Left renal pelvis (tissue), 4 donors: Measurements from ENCODE around the gene TMEM45B. TPM values are rescaled to one million over a fixed set of nuclear protein-coding genes. Genes with fewer than 3 reads are reported as not detected.

Experiments used
- DNase-seq, 4 donors: peaks; one replicate each; pipeline ENCODE4 v3.0.0-alpha.2; 2013; ENCODE audit warnings: low read depth in 4 of 4, low spot score in 3 of 4
- polyA plus RNA-seq, 4 donors: library from polyadenylated mRNA; unstranded; fragments of 120-200 nt; gene quantifications; one replicate each; pipeline ENCODE4 v1.2.1, GENCODE V29; 2013; ENCODE audit not compliant: insufficient read length in 4 of 4

Gene TMEM45B
- polyA plus RNA-seq, 4 donors, result 0.57 to 29.7 (median 21.1) TPM

DNA sequence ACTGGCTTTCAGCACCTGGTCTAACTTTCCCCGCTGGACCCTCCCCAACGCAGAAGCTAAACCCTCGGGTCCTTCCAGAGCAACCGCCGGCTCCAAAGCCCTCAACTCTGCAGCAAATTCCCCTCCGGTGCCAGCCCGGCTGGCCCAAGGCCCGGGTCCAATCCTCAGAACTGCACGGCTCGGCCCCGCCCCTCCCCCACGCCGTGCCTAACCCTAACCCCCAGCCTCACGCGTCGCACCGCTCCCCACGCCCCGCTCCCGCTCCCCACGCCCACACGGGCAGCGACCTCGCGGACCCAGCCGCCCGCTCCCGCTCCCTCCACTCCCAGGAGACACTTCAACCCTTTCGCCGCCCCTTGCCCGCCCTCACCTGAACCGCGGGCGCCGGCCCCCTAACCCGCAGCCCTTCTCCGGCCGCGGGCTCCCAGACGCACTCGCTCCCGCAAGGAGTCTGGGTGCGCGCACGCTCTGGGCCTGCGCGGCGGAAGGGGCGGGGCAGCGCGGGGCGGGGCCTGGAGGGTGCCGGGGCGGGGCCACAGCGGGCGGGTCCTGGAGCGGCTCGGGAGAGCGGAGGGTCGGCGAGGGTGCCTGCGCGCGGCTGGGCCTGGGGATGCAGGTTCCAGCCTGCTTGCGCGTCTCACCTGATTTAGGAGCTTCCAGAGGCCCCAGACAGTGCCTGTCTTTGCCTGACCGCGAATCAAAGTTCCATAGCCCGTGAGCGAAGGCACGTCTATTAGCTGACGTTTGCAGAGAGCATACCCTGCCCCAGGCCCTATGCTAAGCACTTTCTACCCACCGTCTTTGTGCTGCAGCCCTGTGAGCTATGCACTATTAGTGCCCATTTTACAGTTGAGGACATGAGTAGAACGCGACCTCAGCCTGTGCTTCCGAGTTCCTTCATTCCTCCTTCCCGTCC, 79.7 kb downstream of the TMEM45B start, which contains the start of gene NFRKB:
Gene NFRKB, minus strand, starts transcription at position 453 of the 916 bp plus-strand sequence. CDS start 2,729 bp downstream, outside the sequence.
- DNase-seq, result peak; percentile 57 to 72 (median 72)

- DNase-seq, result no peak
Measured at GRCh38 chr11:129896062-129896461, 80.4 kb downstream of the TMEM45B start.

DNA sequence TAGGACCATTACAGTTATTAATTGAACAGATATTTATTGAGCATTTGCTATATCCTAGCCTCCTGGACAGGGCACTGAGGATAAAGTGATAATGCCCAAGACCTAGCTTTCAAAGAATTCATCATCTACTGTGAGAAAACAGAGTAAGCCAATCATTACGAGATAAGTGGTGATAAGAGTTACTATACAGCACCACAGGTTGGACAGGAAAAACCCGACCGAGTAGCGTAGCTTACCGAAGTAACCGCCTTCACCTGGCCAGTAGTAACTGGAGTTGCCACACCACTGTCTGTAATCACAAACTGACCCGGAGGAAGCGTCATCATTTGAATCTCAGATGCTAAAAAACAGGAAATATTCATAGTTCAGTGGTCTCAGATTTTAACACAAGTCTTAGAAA, 89.8 kb downstream of the TMEM45B start:
- no peak for DNase-seq

Other genes with a start within 250 kb of the TMEM45B start
- 10 to 100 TPM; 31.2 to 59.4 (median 39.0) TPM for gene NFRKB, start 79.7 kb downstream of the TMEM45B start, polyA plus RNA-seq
- 10 to 100 TPM in 2 of 4 donors, 1 to 10 TPM in 2; 8.5 to 11.8 (median 10.1) TPM for gene PRDM10, start 187.0 kb downstream of the TMEM45B start, polyA plus RNA-seq